NCI-H69 (cell line): ENCODE results near the gene CHCHD2.
A peak's percentile ranks its signal among the peaks of the same experiment; 100 is the strongest.
"Not testable (repeated sequence)": the region's sequence is repeated elsewhere in the genome, so short reads cannot be mapped to it uniquely, and the experiment has no call there.

Experiments used
- DNase-seq: peaks from one replicate; lab custom pipeline; 2025; lab: John Stamatoyannopoulos, UW

The CHCHD2 gene, protein sequence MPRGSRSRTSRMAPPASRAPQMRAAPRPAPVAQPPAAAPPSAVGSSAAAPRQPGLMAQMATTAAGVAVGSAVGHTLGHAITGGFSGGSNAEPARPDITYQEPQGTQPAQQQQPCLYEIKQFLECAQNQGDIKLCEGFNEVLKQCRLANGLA

DNA sequence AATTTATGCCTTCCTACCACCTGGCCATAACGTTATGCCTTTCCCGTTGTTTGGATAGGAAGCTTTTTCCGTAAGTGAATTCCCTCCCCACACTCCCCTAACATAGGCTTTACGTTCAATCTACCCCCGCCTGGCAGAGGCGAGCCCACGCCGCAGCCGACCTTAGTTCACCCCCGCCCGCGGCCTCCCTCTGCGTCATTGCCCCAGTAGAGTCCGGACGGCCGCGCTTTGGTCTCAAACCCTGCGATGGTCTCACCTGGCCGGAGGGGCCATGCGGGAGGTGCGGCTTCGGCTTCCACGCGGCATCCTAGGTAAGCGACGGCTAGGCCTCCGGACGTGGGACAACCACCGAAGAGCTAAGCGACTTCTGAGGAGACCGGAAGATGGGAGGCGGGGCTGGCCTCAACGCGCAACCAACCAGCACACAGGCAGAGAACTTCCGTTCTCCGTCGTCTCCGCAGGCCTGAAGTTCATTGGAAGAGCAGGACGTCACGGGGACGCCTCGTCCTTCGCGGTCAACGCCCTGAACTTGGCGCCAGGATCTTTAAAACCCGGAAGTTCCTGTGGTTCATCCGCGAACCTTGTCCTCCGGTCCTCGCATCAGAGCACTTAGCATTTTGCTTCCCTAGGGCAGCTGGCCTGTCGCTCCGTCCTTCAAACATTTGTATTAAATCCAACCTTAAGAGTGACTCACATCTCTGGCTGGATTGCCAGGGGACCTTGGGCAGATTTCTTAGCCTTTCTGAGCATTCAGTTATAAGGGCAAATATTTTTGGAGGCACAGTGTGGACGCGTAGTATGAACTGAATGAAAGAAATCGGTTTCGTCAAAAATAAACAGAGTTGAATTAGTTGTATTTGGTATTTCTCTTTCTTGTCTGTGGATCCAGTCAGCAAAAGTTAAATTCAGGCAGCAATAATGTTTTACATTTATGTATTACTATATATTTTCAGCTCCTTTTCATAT lies at the start of gene CHCHD2:
CHCHD2 (minus strand) TSS at position 369 of the 966 bp plus-strand sequence; CDS start at position 306, 63 bp downstream.
- peak; percentile 99 for DNase-seq

DNA sequence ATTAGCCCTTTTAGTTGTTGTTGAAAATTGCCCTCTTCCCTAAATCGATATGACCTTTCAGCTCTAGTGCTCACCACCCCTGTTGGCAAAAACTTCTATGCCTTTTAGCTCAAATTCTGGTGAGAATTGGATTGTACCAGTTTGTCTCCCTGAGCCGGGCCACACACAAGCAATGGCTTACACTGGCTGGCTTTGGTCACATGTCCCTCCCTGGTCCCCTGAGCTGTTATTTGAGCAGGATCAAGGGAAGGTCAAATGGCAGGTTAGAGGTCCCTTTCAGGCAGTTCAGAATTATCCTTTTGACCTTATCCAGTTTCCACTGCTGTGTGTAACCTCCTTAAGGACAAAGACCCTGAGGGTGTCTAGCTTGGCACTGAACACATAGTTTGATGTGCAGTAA lies 24.8 kb upstream of the CHCHD2 start:
- not testable (repeated sequence) for DNase-seq

DNA sequence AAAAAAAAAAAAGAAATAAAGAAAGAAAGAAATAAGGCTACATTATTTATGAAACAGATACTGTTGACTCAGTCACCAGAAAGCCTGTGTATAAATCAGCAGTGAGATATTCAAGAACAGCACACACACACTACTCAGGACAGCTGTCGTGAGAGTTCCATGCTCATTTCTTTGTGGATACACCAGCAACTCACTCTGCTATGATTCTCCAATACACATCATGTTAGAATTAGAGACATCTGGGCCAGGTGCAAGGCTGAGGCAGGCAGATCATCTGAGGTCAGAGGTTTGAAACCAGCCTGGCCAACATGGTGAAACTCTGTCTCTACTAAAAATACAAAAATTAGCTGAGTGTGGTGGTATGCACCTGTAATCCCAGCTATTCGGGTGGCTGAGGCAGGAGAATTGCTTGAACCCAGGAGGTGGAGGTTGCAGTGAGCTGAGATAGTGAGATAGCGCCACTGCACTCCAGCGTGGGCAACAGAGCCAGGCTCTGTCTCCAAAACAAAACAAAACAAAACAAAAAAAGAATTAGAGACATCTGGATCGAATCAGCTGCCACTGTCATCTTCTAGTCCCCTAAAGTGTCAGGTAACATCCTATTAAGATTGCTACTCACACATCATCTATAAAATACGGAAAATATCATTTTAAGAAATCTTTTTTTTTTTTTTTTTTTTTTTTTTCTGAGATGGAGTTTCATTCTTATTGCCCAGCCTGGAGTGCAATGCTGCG lies 21.1 kb upstream of the CHCHD2 start:
- no peak for DNase-seq

DNA sequence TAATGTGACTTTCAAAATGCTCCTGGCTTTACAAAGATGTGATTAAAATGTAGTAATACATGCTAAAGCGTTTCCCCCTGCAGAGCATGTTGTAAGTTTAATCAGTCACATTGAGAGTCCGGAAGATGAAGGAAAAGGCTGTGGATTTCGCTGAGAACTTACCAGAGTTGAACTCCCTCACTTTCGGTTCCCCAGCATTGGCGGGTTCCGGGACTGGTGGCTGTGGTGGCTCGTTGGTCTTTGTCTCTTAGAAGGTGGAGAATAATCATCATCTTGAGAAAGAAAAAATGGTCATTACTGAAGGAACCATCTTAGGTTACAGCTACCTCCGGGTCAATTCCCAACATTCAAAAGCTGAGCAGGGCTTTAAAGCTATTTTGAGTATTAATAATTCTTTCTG lies 19.6 kb upstream of the CHCHD2 start:
- DNase-seq: no peak

DNA sequence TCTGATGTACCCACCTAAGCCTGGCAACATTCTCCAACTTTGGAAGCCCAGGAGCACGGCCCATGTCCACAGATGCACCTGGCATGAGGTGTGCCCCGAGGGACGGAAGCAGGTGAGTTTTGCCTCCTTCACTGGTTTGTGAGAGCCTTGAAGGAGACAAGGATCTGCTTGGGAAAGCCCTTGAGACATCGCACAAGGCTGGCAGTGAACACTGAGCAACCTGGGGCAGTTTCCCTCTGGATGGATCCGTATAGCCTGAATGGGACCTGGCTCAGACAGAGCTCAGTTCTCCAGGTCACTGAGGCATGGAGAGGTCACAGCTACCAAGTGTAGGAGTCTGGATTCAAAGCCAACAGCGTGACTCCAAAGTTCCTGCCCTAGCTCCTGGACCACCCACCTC lies 18.7 kb upstream of the CHCHD2 start:
- no peak for DNase-seq

DNA sequence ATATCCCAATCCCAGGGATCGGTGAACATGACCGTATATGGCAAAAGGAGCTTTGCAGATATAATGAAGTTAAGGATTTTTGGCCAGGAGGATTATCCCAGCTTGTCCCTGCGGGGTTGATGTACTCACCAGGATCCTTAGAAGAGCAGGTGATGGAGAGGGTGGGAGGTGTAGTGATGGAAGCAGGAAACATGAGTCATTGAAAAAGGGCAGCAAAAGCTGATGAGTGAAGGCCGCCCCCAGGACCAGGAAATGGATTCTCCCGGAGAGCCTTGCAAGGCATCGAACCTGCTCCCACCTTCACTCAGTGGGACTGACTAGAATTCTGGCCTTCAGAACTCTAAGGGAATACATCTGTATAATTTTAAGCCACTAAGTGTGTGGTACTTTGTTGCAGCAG lies 15.2 kb upstream of the CHCHD2 start:
- peak; percentile 23 for DNase-seq

DNA sequence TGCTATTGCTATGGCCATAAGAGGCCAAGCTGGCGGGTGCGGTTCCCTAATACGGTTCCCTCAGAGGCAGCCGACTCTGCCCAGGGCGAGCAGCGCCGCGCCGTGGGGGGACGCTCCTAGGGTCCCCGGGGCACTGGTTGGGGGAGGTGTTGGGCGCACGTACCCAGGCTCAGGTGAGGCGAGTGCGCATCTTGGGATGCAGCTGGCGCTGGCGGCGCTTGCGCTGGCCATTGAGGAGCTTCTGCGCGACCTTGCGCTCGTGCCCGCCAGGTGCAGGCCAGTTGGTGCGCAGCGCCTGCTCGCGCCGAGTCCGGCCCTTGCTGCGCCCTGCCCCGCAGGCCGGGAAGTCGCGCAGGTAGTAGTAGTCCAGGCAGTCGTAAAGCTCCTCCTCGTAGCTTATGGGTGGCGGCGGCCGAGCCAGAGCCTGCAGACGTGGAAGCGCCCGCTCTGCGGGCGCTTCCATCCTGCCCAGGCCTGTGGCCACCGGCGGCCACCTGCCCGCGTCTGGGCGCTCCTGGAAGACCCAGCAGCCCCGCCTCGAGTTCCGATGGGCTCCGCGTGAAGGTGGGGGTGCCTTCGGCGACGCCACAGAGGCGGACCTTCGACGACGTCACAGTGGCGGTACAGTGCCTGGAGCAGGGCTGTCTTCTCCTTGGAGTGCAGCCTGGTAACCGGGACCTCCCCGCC lies 9.7 kb upstream of the CHCHD2 start, which contains the start of gene NUPR2:
NUPR2 (minus strand) TSS at position 566 of the 687 bp plus-strand sequence; CDS start at position 463, 103 bp downstream.
- peak; percentile 23 for DNase-seq

DNA sequence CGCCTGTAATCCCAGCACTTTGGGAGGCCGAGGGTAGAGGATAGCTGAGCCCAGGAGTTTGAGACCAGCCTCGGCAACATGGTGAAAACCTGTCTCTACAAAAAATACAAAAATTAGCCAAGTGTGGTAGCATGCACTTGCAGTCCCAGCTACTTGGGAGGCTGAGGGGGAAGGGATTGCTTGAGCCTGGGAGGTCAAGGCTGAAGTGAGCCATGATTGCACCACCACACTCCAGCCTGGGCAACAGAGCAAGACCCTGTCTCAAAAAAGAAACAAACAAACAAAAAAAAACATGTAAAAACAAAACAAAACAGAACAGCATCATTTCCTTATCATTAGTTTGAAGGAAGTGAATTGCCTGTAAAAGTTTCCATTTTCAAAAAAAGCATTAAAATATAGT lies 6.0 kb upstream of the CHCHD2 start:
- DNase-seq: not testable (repeated sequence)

DNA sequence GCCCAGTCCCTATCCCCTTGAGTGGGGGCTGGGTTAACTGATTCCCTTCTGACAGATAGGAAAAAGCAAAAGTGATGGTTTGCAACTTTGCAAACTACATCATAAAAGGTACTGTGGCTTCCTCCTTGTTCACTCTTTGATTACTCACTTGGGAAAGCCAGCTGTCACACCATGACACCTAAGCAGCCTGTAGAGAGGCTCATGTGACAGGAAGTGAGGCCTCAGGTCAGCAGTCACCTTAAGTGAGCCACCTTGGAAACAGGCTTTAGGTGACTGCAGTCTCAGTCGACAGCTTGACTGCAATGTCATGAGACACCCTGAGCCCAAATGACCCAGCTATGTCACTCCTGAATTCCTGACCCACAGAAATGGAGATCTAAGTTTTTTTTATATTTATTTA lies 4.3 kb upstream of the CHCHD2 start:
- DNase-seq: peak; percentile 15

DNA sequence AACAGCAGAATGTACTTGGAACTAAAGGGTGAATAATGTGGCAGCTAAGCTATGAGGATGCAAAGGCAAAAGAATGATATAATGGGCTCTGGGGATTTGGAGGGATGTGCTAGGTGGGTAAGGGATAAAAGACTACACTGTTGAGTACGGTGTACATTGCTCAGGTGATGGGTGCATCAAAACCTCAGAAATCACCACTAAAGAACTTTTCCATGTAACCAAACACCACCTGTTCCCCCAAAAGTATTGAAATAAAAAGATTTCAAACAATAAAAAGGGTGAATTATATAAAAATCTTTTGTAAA lies 1.6 kb upstream of the CHCHD2 start:
- no peak for DNase-seq

DNA sequence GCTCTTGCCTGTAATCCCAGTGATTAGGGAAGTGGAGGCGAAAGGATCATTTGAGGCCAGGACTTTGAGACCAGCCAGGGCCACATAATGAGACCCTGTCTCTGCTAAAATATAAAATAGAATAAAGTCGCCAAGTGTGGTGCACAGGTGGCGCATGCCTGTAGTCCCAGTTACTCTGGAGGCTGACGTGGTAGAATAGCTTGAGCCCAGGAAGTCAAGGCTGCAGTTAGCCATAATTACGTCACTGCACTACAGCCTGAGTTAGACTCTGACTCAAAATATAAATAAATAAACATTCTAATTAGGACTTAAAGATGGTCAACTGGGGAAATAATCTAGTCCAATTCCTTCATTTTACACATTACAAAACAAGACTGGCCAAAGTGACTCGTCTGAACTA lies 768 bp downstream of the CHCHD2 start:
- DNase-seq: peak; percentile 62

DNA sequence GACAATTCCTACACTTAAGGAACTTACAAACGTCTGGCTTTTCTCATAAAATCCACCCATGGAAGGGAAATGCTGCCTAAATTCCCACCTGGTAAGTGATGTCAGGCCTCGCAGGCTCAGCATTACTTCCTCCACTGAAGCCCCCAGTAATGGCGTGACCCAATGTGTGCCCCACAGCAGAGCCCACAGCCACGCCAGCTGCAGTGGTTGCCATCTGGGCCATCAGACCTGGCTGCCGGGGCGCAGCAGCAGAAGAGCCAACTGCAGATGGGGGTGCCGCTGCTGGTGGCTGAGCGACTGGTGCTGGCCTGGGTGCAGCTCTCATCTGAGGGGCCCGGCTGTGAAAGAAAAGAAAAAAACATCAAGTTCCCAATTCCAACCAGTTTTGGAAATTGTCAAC lies 2.1 kb downstream of the CHCHD2 start:
- not testable (repeated sequence) for DNase-seq

DNA sequence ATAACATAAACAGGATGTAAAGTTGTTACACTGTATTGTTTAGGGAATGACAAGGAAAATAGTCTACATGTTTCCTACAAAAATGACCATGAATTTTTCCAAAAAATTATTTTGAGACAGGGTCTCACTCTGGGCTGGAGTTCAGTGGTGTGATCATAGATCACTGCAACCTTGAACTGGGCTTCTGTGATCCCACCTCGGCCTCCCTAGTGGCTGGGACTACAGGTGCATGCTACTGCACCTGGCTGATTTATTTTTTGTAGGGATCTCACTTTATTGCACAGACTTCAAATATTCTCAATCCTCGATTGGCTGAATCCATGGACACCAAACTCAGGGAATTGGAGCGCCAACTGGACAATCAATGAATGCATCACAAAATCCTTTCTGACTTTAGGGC lies 6.6 kb downstream of the CHCHD2 start:
- no peak for DNase-seq

DNA sequence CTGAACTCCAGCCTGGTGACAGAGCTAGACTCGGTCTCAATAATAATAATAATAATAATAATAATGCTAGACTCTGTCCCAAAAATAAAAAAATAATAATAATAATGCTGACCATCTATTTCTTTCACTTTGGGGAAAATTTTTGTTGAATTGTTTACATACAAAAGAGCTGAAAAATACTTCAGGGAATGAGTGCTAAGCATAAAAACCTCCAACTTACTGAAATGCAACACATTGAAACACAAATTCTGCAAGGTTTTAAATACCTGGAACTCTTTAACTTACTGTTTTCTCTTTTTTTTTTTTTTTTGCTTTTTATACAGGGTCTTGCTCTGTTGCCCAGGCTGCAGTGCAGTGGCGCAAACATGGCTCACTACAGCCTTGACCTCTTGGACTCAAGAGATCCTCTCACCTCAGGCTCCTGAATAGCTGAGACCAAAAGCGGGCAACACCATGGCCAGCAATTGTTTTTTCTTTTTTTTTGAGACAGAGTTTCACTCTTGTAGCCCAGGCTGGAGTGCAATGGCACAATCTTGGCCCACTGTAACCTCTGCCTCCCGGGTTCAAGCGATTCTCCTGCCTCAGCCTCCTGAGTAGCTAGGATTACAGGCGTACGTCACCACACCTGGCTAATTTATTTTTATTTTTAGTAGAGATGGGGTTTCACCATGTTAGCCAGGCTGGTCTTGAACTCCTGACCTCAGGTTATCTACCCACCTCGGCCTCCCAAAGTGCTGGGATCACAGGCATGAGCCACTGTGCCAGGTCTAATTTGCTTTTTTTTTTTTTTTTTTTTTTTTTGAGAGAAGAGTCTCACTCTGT lies 7.9 kb downstream of the CHCHD2 start:
- DNase-seq: not testable (repeated sequence)

DNA sequence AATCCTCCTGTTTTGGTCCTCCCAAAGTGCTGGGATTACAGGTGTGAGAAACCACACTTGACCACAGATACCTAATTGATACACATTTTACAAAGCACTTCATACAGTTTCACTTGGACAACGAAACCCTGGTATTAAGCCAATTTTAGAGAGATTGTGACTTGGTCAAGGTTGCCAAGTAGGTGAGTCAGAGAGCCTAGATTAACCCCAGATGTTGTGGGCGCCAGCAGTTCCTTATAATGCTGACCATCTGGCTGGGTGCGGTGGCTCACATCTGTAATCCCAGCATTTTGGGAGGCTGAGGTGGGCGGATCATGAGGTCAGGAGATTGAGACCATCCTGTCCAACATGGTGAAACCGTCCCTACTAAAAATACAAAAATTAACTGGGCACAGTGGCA lies 8.6 kb downstream of the CHCHD2 start:
- no peak for DNase-seq

DNA sequence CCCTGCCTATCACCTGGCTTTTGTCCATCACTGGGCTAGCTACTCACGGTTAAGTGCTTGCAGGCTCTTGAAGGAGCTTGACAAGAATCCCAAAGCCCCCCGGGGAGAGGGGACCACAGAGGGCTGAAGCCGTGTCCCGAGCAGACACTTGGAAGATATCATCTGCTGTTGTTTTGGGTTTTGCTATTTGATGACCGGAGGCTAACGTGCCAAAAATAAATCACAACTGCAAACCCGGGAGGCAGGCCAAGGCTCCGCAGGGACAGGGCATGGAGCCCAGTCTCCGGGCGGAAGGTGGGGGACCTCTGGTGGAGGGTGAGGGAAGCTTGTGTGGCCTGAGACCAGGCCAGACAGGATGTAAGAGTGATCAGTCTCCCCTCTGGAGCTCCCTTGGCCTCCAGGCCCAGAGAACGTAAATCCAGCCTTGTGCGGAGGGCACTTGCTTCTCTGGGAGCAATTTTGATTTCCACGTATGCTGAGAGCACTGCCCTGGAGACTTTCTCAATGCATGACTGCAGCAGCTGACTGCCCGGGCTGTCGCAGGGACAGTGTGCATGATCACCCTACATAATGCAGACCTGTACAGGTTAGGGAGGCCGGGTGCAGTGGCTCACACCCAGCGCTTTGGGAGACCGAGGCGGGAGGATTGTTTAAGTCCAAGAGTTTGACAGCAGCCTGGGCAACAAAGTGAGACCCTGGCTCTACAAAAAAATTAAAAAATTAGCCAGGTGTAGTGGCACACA lies 13.3 kb downstream of the CHCHD2 start, which contains the start of gene PHKG1:
PHKG1 (minus strand) TSS at position 164 of the 743 bp plus-strand sequence. CDS start 4,011 bp downstream, outside the sequence.
- peak; percentile 71 for DNase-seq

DNA sequence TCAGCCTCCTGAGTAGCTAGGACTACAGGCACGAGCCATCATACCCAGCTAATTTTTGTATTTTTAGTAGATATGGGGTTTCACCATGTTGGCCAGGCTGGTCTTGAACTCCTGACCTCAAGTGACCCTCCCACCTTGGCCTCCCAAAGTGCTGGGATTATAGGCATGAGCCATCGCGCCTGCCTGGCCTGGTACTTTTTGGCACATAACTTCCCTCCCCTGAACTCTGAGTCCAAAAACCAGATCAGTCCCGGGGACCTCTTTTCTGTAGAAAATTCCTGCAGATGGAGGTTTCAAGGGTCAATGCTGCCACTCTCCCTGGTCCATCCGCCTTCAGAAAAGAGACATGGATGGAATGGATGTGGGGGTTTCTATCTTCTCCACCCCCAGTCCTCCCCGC lies 13.9 kb downstream of the CHCHD2 start:
- not testable (repeated sequence) for DNase-seq

DNA sequence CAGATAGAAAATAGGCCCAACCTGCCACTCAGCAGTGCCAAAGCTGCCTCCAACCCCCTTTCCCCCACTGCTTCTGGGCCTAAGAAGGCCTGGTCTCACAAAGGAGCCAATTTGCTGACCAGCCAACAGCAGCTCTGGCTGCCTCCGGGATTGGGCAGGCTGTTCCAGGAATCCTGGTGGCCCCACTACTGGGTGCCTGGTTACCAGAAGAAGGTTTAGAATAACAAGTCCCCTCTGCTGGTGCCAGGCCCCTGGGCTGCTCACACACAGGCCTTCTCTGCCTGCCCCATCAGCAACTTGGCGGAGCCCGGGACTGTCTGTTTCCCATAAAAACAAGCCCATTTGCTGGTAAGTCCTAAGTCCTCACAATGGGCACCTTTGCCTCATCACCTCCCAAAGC lies 14.7 kb downstream of the CHCHD2 start:
- no peak for DNase-seq

DNA sequence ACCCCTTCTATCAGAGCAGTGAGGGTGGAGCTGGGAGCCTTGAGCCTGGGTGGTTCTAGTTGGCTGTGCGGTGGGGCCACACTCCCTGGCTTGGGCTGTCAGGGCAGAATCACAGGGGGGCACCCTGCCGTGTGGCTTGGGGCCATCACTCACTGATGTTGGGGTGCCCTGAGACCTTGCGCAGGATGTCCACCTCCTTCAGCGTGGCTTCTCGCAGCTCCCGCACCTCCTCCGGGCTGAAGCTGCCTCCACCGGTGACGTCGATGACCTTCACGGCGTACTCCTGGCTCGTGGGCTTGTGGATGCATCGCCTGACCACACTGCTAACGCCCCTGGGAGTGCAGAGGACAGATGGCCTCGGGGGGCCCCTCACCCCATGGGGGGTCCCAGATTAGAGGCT lies 18.8 kb downstream of the CHCHD2 start:
- DNase-seq: no peak

DNA sequence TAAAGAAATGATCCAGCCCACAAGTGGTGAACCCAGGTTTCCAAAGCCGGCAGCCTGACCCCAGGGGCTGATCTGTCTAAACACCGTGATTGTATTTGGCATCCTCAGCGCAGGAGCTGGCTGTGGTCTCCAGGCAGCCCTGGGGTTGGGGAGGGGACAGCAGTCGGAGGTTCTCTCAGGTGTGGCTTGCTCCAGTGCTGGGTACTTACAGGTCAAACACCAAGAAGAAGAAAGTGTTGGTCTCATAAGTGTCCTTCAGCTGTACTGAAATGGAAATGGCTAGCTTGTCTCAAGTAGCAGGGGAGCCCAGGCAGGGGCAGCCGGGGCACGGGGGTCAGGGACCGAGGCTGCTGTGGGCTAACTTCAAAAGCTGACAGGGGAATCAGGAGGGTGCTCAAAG lies 19.5 kb downstream of the CHCHD2 start:
- DNase-seq: no peak
